ENCODE measurements around the gene METTL9.
A peak's percentile ranks its signal among the peaks of the same experiment; 100 is the strongest.
"Not testable (repeated sequence)": the region's sequence is repeated elsewhere in the genome, so short reads cannot be mapped to it uniquely, and the experiment has no call there.

Gene METTL9

DNA sequence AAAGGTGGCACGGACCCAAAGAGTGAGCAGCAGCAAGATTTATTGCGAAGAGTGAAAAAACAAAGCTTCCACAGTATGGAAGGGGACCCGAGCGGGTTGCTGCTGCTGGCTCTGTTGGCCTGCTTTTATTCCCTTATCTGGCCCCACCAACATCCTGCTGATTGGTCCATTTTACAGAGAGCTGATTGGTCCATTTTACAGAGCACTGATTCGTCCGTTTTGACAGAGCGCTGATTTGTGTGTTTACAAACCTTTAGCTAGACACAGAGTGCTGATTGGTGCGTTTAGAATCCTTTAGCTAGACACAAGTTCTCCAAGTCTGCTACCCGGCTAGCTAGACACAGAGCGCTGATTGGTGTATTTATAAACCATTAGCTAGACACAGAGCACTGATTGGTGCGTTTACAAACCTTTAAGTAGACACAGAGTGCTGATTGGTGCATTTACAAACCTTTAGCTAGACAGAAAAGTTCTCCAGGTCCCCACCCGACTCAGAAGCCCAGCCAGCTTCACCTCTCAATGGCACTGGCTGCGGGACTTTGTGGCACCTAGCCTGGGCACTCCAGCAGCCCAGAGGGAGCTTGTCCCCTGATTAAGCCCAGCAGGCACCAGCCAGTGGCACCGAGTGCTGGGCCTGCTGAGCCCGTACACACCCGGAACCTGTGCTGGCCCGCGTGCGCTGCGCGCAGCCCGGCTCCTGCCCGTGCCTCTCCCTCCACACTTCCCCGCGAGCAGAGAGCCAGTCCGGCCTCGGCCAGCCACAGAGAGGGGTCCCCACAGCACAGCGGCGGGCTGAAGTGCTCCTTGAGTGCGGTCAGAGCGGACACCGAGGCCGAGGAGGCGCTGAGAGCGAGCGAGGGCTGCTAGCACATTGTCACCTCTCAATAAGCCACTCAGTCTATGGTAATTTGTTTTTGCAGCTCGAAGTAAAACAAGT lies 37.9 kb downstream of the METTL9 start:
- no peak for DNase-seq (ENCODE audit: low read depth)

- DNase-seq (ENCODE audit: low read depth): peak; percentile 82
Measured at GRCh38 chr16:21638573-21638975, 39.2 kb downstream of the METTL9 start.

GRCh38 chr16:21639493-21639892 lies 40.1 kb downstream of the METTL9 start:
- DNase-seq (ENCODE audit: low read depth): no peak

GRCh38 chr16:21641916-21642315 lies 42.5 kb downstream of the METTL9 start:
- no peak for DNase-seq (ENCODE audit: low read depth)

- DNase-seq (ENCODE audit: low read depth): no peak
Measured at GRCh38 chr16:21642861-21643260, 43.5 kb downstream of the METTL9 start.

GRCh38 chr16:21643785-21644184 lies 44.4 kb downstream of the METTL9 start:
- no peak for DNase-seq (ENCODE audit: low read depth)

GRCh38 chr16:21644674-21645073 lies 45.3 kb downstream of the METTL9 start:
- DNase-seq (ENCODE audit: low read depth): no peak

DNA sequence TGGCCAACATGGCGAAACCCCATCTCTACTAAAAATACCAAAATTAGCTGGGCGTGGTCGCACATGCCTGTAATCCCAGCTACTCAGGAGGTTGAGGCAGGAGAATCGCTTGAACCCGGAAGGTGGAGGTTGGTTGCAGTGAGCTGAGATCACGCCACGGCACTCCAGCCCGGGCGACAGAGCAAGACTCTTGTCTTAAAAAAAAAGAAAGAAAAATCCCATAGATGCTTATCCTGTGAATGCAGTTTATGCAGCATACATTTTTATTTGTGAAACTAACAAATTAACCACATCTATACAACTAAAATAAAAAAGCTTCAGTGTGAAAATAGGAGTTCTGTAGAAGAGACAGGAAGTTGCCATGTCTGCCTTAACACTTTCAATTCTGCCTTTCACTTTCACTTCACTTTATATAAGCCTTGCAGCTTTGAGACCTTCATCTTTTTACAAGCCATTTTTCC lies 45.9 kb downstream of the METTL9 start:
- DNase-seq (ENCODE audit: low read depth): no peak

GRCh38 chr16:21646091-21646490 lies 46.7 kb downstream of the METTL9 start:
- DNase-seq (ENCODE audit: low read depth): no peak

DNA sequence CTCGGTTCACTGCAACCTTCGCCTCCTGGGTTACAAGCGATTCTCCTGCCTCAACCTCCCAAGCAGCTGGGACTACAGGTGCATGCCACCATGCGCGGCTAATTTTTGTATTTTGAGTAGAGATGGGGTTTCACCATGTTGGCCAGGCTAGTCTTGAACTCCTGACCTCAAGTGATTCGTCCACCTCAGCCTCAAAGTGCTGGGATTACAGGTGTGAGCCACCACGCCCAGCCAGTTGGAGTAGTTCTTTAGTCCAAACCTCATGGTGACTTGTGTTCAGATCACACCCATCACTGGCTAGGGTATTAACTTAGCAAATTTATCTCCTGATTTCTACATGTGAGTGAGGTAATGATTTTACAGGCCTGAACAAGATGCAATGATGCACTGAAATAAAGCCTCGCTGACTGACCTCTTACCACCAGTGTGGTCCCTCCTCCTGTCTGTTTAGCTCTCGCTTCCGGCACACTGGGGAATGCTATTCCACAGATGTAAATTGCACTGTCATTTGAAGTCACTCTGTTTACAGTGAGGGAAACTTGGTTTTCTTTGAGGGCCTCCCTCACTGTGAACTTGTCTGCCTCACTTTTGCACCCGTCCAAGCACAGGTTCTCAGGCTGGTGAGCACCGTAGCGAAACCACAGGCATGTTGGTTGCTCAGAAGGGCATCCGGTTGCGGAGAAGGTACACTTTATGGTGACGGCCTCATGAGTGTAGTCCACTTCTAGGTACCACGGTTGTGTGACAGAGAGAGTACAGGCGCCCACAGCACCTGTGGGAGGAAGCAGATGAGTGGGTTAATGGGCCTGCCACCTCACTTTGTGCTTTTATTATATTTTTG lies 47.6 kb downstream of the METTL9 start:
- DNase-seq (ENCODE audit: low read depth): no peak

GRCh38 chr16:21647562-21648164 lies 48.3 kb downstream of the METTL9 start:
- DNase-seq (ENCODE audit: low read depth): no peak

DNA sequence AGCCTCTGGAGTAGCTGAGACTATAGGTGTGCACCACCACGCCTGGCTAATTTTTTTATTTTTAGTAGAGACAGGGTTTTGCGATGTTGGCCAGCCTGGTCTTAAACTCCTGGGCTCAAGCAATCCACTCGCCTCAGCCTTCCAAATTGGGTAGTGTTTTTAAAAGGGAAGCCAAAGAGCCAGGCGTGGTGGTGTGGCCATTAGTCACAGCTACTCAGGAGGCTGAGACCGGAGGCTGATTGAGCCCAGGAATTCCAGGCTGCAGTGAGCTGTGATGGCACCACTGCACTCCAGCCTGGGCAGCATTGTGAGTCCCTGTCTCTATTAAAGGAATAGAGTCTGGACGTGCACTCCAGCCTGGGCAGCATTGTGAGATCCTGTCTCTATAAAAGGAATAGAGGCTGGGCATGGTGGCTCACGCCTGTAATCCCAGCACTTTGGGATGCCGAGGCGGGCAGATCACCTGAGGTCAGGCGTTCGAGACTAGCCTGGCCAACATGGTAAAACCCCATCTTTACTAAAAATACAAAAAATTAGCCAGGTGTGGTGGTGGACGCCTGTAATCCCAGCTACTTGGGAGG lies 50.5 kb downstream of the METTL9 start:
- not testable (repeated sequence) for DNase-seq (ENCODE audit: low read depth)

GRCh38 chr16:21650521-21650920 lies 51.1 kb downstream of the METTL9 start:
- no peak for DNase-seq (ENCODE audit: low read depth)

- DNase-seq (ENCODE audit: low read depth): no peak
Measured at GRCh38 chr16:21651515-21651914, 52.1 kb downstream of the METTL9 start.

GRCh38 chr16:21652453-21652852 lies 53.1 kb downstream of the METTL9 start, which contains the start of gene IGSF6:
Gene IGSF6, minus strand, starts transcription at chr16:21652608. Its CDS starts 10 bp downstream, at chr16:21652598.
- DNase-seq (ENCODE audit: low read depth): no peak

GRCh38 chr16:21653571-21653970 lies 54.2 kb downstream of the METTL9 start:
- DNase-seq (ENCODE audit: low read depth): no peak

DNA sequence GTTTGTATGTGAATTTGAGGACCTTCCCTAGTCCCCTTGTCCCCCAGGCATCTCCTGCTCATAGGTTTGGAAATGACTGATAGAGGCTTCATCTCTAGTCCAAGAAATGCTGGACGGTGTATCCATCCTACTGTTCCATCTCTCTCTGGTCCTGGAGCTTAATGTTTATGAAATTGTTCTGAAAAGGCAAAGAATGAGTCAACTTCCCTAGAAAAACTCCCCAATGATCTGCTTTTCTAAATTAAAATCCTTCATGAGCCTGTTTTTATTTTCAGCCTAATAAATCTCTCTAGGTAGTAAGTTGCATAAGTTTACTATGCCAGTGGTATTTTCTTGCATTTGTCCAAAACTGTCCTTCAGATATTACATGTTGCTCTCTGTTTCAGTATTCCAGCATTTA lies 55.1 kb downstream of the METTL9 start:
- no peak for DNase-seq (ENCODE audit: low read depth)

- no peak for DNase-seq (ENCODE audit: low read depth)
Measured at GRCh38 chr16:21654881-21655280, 55.5 kb downstream of the METTL9 start.

DNA sequence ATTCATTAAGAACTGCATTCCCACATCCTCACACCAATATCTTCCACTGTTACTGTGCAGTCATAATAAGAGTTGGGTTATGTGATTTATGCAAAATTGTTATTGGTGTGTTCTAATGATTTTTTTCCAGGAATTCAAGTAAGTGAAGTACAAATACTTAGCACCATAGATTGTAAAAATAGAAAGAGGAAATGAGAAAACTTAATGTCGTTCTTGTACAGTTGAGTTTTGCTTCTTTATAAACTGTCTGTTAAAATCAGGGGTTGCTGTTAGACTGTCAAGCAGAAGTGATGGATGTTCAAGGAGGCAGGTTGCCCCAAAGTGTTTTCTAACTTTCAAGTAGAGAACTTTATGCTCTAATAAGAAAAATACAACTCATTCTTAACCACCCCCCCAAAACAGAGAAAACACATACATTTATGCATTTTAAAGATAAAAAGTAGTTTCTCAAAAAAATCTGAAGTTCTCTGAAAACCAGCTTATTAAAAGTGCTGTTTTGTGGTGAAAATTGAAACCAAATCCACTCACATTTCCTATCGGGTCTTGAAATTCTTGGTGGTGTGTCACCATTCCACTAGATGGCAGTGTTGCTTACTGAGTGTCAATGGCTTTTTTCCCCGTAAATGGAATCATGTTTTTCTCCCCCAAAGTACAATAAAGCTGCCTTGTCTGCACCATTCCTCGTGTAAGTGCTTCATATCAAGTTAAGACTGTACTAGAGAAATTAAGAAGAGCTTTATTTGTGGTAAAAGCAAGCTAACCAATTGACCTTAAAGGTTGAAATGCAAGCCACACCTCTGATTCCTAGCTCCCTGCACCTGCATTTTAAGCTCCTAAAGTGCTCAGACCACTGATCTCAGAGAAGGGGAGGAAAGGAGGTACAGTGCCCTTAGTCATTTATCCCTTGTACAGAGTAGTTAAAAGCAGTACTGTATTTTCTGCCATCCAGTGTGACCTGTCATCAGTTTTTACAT lies 57.7 kb downstream of the METTL9 start:
- DNase-seq (ENCODE audit: low read depth): peak; percentile 23

- no peak for DNase-seq (ENCODE audit: low read depth)
Measured at GRCh38 chr16:21659124-21659523, 59.7 kb downstream of the METTL9 start.

Data from HS-5 (cell line).